Mucosa of descending colon (tissue), 3 donors: ENCODE measurements around the gene PCDH9. TPM values are rescaled to one million over a fixed set of nuclear protein-coding genes. Genes with fewer than 3 reads are reported as not detected.
A peak's percentile ranks its signal among the peaks of the same experiment; 100 is the strongest.

Source experiments
- ATAC-seq: fragments of 200-7000 bp; cut with Tn5 transposase; one replicate; pipeline ENCODE4 v1.9.1; 2020; ENCODE audit warnings: mild to moderate bottlenecking, moderate library complexity
- DNase-seq, 3 donors: peaks; one replicate each; pipeline ENCODE4 v3.0.0-alpha.2; 2020
- H3K36me3 ChIP-seq: fragments of 200-600 bp; one replicate; pipeline ENCODE4 v1.8.0; 2021; ENCODE audit warnings: low read depth, mild to moderate bottlenecking
- H3K4me1 ChIP-seq: fragments of 200-600 bp; one replicate; pipeline ENCODE4 v1.8.0; 2021; ENCODE audit warnings: low read depth, mild to moderate bottlenecking
- H3K4me3 ChIP-seq: fragments of 200-600 bp; one replicate; pipeline ENCODE4 v1.8.0; 2021; ENCODE audit warnings: mild to moderate bottlenecking
- H3K9me3 ChIP-seq: fragments of 200-600 bp; one replicate; pipeline ENCODE4 v1.8.0; 2021; ENCODE audit warnings: mild to moderate bottlenecking
- intact Hi-C, 2 donors: fragments of 100-400 bp; cut with DNase I in 1 of 2; cut with micrococcal nuclease in 1 of 2; formaldehyde crosslinking; loops; one replicate each; pipeline versions ENCODE4 v1.11.0 to v1.11.1; 2022; cut with DNase I, micrococcal nuclease
- long read RNA-seq, 2 donors: library from polyadenylated mRNA; unstranded; transcript quantifications; one replicate each; pipeline ENCODE4 v2.0.0, GENCODE V29; 2019 to 2021
- total RNA-seq, 3 donors: library from RNA; stranded (reverse); fragmentation: NEBNext Ultra II Directional in 2 of 3; extraction: Animal tissue kit (Norgen Biotek cat#: 25700) in 2 of 3; gene quantifications; one replicate each; pipeline versions ENCODE4 v1.2.1 to v1.2.4, GENCODE V29; 2021 to 2023
- TF ChIP-seq, protein P1 (sequence below): fragments of 200-600 bp; IDR thresholded peaks from one replicate; pipeline ENCODE4 v1.8.0; 2022; ENCODE audit warnings: antibody characterized with exemption, mild to moderate bottlenecking
- donor health status: DM: no; HTN: no; CAD: no; lungs with moderate emphysema.
- donor health status: DM: no; HTN: no; CAD: no.
- donor health status: DM: no; HTN: yes; CAD: no.

PCDH9 gene, protein sequence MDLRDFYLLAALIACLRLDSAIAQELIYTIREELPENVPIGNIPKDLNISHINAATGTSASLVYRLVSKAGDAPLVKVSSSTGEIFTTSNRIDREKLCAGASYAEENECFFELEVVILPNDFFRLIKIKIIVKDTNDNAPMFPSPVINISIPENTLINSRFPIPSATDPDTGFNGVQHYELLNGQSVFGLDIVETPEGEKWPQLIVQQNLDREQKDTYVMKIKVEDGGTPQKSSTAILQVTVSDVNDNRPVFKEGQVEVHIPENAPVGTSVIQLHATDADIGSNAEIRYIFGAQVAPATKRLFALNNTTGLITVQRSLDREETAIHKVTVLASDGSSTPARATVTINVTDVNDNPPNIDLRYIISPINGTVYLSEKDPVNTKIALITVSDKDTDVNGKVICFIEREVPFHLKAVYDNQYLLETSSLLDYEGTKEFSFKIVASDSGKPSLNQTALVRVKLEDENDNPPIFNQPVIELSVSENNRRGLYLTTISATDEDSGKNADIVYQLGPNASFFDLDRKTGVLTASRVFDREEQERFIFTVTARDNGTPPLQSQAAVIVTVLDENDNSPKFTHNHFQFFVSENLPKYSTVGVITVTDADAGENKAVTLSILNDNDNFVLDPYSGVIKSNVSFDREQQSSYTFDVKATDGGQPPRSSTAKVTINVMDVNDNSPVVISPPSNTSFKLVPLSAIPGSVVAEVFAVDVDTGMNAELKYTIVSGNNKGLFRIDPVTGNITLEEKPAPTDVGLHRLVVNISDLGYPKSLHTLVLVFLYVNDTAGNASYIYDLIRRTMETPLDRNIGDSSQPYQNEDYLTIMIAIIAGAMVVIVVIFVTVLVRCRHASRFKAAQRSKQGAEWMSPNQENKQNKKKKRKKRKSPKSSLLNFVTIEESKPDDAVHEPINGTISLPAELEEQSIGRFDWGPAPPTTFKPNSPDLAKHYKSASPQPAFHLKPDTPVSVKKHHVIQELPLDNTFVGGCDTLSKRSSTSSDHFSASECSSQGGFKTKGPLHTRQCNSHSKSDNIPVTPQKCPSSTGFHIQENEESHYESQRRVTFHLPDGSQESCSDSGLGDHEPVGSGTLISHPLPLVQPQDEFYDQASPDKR (N-terminal part only)
- total RNA-seq = 1 to 10 TPM in 1 of 3 donors, under 1 TPM in 2; 0.58 to 5.0 (median 0.80) TPM
- long read RNA-seq, donor 1, full-length matches to known transcripts = 5 of 6 reads
- long read RNA-seq, donor 1, partial matches to known transcripts = 0 of 6 reads
- long read RNA-seq, donor 1, other reads (novel, unspliced or antisense) = 1 of 6 reads
- long read RNA-seq, donor 2, partial matches to known transcripts = 0 of 1 reads
- long read RNA-seq, donor 2, other reads (novel, unspliced or antisense) = 1 of 1 reads

DNA sequence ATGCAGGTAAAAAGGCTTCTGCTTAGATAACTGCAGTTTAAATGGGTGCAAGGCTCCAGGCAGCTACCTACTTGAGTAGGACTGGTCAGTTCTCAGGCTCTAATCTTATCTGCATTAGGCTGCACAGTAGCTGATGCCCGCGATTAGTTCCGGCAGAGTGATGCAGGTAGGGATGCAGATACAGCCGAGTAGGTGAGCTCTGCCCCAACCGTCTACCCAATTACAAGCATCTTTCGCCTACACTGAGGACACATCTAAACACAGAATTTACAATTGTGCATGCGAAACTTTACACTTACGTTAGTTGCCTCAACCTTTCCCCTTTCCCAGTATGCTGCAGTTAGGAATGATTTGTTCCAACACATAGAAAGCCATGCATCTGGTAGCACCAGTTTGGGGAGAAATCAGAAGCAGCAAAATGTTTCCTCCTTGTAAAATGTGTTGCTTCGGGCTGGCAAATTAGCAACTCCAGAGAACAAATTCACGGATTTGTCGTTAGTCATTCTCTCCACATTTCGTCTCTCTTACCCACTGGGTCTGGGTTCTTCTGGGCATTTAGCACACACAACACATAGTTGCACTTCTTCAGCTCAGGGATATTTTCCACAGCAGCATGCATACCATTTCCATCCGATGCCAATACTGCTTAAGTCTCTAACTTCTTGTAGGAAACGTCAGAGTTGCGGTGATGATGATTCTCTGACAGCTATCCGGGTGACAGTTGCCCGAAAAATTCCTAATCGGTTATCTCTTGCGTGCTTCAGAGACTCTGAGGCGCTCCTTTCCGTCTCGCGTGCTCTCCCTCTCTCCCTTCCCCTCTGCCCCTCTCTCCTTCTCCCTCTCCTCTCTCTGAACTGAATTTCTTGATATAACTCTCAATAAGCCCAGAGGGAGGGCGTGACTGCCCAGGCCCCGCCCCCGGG is at the start of gene PCDH9:
PCDH9 (minus strand) TSS at position 856 of the 923 bp plus-strand sequence. CDS start 1,896 bp downstream, outside the sequence.
- intact Hi-C loops = no loop called here

DNA sequence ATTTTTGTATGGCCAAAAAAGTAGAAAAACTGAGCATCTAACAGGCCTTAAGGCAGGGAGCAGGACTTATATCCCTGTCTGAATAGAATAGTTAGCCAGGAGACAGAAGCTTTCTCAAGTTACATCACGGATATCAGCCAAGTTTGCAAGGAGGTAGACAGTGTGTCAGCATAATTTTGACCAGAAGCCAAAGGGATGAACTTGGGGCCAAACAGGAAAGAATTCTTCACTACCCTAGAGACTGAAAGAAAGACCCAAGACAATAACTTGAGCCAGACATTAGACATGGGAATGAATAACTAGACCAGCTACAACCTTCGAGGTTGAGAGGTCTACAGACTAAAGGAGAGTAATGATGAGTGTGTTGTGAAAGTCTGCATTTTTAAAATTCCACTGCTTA is 48.1 kb upstream of the PCDH9 start:
- DNase-seq (no peak), ATAC-seq (no peak)
- intact Hi-C loops = no loop called here

More for the DNA sequence above, at the start of gene PCDH9:
- Histone ChIP-seq H3K4me3 (peak within 1 kb of the TSS; percentile 25), H3K4me1 (peaks cover 11% of the 10 kb centered on the region), H3K9me3 (no peaks in the 10 kb centered on the region), H3K36me3 (no peaks in the 10 kb centered on the region)
- ATAC-seq = no peak
- DNase-seq = no peak
- TF ChIP-seq, protein P1, sequence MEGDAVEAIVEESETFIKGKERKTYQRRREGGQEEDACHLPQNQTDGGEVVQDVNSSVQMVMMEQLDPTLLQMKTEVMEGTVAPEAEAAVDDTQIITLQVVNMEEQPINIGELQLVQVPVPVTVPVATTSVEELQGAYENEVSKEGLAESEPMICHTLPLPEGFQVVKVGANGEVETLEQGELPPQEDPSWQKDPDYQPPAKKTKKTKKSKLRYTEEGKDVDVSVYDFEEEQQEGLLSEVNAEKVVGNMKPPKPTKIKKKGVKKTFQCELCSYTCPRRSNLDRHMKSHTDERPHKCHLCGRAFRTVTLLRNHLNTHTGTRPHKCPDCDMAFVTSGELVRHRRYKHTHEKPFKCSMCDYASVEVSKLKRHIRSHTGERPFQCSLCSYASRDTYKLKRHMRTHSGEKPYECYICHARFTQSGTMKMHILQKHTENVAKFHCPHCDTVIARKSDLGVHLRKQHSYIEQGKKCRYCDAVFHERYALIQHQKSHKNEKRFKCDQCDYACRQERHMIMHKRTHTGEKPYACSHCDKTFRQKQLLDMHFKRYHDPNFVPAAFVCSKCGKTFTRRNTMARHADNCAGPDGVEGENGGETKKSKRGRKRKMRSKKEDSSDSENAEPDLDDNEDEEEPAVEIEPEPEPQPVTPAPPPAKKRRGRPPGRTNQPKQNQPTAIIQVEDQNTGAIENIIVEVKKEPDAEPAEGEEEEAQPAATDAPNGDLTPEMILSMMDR = no peak

DNA sequence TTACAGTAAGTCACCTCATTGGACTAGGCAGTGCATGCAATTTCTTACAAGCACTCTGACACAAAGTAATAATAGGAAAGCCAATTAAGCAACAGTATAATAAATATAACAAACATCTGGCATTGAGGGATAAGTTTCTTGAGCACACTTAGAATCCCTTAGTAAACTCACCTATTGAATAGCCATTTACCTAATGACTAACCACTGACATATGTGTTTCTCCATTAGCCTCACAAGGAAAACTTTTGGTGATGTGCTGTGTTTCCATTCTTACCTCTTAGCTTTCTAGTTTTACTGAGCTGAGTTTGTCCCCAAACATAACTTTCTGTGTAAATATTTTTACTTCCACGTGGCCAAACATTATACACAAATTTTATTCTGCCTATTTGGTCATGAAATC is 47.4 kb upstream of the PCDH9 start:
- H3K9me3 ChIP-seq = no peaks in the 10 kb centered on the region
- no peak overlapping the region for H3K4me3 ChIP-seq
- H3K4me1 ChIP-seq = no peaks in the 10 kb centered on the region
- DNase-seq (no peak), ATAC-seq (no peak)
- intact Hi-C loops = no loop called here
- H3K36me3 ChIP-seq = no peaks in the 10 kb centered on the region
- TF ChIP-seq, protein P1 = no peak

More for the DNA sequence above, 48.1 kb upstream of the PCDH9 start:
- Histone ChIP-seq H3K4me3 (no peak overlapping the region), H3K4me1 (no peaks in the 10 kb centered on the region), H3K36me3 (no peaks in the 10 kb centered on the region), H3K9me3 (no peaks in the 10 kb centered on the region)
- TF ChIP-seq, protein P1 = no peak

DNA sequence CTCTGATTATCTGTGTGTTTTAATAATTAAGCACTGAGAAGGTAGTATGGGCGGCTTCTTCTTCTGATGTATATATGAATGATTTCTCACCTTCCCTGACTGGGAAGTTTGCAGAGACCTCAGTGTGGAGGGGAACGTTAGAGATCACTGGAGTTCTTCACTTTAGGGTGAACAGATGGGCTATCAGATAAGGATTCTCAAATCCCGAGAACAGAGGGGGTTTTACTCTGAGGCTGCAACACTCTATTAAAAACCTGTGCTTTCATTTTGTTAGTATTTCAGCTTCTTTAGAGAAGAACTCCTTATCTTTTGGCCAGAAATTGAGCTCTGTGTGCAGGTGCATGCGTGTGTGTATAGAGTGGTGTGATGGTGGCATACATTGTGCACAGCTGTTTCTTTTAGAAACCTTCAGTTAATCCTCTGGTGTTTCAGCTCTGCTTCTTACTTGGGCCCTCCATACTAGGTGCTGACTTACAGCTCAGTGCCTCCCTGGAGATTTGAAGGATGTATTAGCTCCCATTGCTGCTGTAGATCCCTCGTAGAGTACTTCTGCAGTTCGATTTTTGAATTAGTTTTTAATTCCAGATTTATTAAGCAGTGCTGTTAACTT is 45.3 kb upstream of the PCDH9 start:
- intact Hi-C loops = no loop called here
- Histone ChIP-seq H3K9me3 (no peaks in the 10 kb centered on the region), H3K4me1 (no peaks in the 10 kb centered on the region), H3K4me3 (no peak overlapping the region), H3K36me3 (no peaks in the 10 kb centered on the region)
- DNase-seq (no peak), ATAC-seq (no peak)
- TF ChIP-seq, protein P1 = no peak
